RWPE2 (cell line): ENCODE data around the gene SIRT2.
A peak's percentile ranks its signal among the peaks of the same experiment; 100 is the strongest.

ENCODE experiments used
- ATAC-seq: fragments of 200-7000 bp; cut with Tn5 transposase; 3 replicates; pipeline ENCODE4 v1.9.1; 2021; ENCODE audit warnings: low read depth
- DNase-seq: peaks from one replicate; pipeline ENCODE4 v3.0.0-alpha.2; 2020; ENCODE audit warnings: low spot score
- H3K27ac ChIP-seq: fragments of 450-650 bp; 2 replicates; pipeline ENCODE4 v1.5.1; 2017; ENCODE audit warnings: mild to moderate bottlenecking; ENCODE audit not compliant: poor library complexity, severe bottlenecking
- H3K27me3 ChIP-seq: fragments of 250-450 bp; sonication (Bioruptor Pico); 2 replicates; pipeline ENCODE4 v1.5.1; 2021; ENCODE audit warnings: mild to moderate bottlenecking, moderate library complexity; ENCODE audit not compliant: insufficient read depth, poor library complexity, severe bottlenecking
- H3K36me3 ChIP-seq: fragments of 250-450 bp; sonication (Bioruptor Pico); 2 replicates; pipeline ENCODE4 v1.5.1; 2020; ENCODE audit warnings: low read depth, mild to moderate bottlenecking, moderate library complexity
- H3K4me1 ChIP-seq: fragments of 250-450 bp; sonication (Bioruptor Pico); 2 replicates; pipeline ENCODE4 v1.5.1; 2021; ENCODE audit warnings: mild to moderate bottlenecking, moderate library complexity; ENCODE audit not compliant: insufficient read depth, poor library complexity, severe bottlenecking
- H3K4me3 ChIP-seq: fragments of 250-450 bp; sonication (Bioruptor Pico); 2 replicates; pipeline ENCODE4 v1.5.1; 2021; ENCODE audit warnings: mild to moderate bottlenecking, moderate library complexity; ENCODE audit not compliant: severe bottlenecking
- H3K9me3 ChIP-seq: fragments of 250-450 bp; sonication (Bioruptor Pico); 2 replicates; pipeline ENCODE4 v1.5.1; 2021; ENCODE audit warnings: mild to moderate bottlenecking, moderate library complexity; ENCODE audit not compliant: severe bottlenecking
- CTCF ChIP-seq: fragments of 450-650 bp; IDR thresholded peaks from one replicate; pipeline ENCODE4 v1.5.1; 2017; ENCODE audit warnings: mild to moderate bottlenecking, moderate library complexity; ENCODE audit not compliant: poor library complexity, severe bottlenecking

Gene SIRT2

GRCh38 chr19:38905620-38906019 is 6.2 kb upstream of the SIRT2 start:
- TF ChIP-seq CTCF = no peak
- no peaks in the 10 kb centered on the region; the same call in 1 of the 2 replicates for H3K36me3 ChIP-seq
- no peak overlapping the region for H3K27ac ChIP-seq
- no peaks in the 10 kb centered on the region for H3K9me3 ChIP-seq
- no peak overlapping the region for H3K4me3 ChIP-seq
- H3K27me3 ChIP-seq = no peaks in the 10 kb centered on the region
- ATAC-seq (no peak), DNase-seq (no peak)
- H3K4me1 ChIP-seq = no peaks in the 10 kb centered on the region

- TF ChIP-seq CTCF = no peak
- no peaks in the 10 kb centered on the region; the same call in 1 of the 2 replicates for H3K36me3 ChIP-seq
- no peaks in the 10 kb centered on the region for H3K4me1 ChIP-seq
- H3K4me3 ChIP-seq = no peak overlapping the region
- no peaks in the 10 kb centered on the region for H3K27me3 ChIP-seq
- H3K27ac ChIP-seq = no peak overlapping the region
- ATAC-seq (no peak), DNase-seq (no peak)
- no peaks in the 10 kb centered on the region for H3K9me3 ChIP-seq
These were observed 5.4 kb upstream of the SIRT2 start for GRCh38 chr19:38904581-38905539.

- H3K27me3 ChIP-seq = no peaks in the 10 kb centered on the region
- H3K36me3 ChIP-seq = no peaks in the 10 kb centered on the region; the same call in 1 of the 2 replicates
- no peak for TF ChIP-seq CTCF
- DNase-seq = no peak
- no peaks in the 10 kb centered on the region for H3K4me1 ChIP-seq
- no peak overlapping the region for H3K4me3 ChIP-seq
- no peak overlapping the region for H3K27ac ChIP-seq
- H3K9me3 ChIP-seq = no peaks in the 10 kb centered on the region
- ATAC-seq = no peak
These were observed 2.3 kb upstream of the SIRT2 start for GRCh38 chr19:38901683-38902082.

GRCh38 chr19:38900743-38901190 is 1.3 kb upstream of the SIRT2 start:
- Histone ChIP-seq H3K4me1 (no peaks in the 10 kb centered on the region), H3K4me3 (peak overlapping the region; percentile 66), H3K9me3 (no peaks in the 10 kb centered on the region), H3K27ac (peak overlapping the region; percentile 15), H3K27me3 (no peaks in the 10 kb centered on the region), H3K36me3 (no peaks in the 10 kb centered on the region; the same call in 1 of the 2 replicates)
- no peak for DNase-seq
- ATAC-seq = no peak
- no peak for TF ChIP-seq CTCF
